Fibroblast of lung (primary cell): ENCODE measurements around the gene GPR42.

Source experiments
- EZH2 ChIP-seq: IDR thresholded peaks from 2 replicates; pipeline ENCODE4 v1.5.1; 2012; ENCODE audit warnings: low read length, control low read depth, mild to moderate bottlenecking; ENCODE audit errors: missing control alignments
- TF ChIP-seq, protein P1 (sequence below), 2 donors: IDR thresholded peaks in 1 of 2; conservative IDR thresholded peaks in 1 of 2; 1 replicate in 1 of 2; 2 replicates in 1 of 2; pipeline ENCODE4 v1.5.1; 2011 to 2012; ENCODE audit warnings: low read length in 2 of 2, control low read depth in 1 of 2, inconsistent platforms in 1 of 2, low read depth in 1 of 2, mild to moderate bottlenecking in 1 of 2

- TF ChIP-seq, protein P1, sequence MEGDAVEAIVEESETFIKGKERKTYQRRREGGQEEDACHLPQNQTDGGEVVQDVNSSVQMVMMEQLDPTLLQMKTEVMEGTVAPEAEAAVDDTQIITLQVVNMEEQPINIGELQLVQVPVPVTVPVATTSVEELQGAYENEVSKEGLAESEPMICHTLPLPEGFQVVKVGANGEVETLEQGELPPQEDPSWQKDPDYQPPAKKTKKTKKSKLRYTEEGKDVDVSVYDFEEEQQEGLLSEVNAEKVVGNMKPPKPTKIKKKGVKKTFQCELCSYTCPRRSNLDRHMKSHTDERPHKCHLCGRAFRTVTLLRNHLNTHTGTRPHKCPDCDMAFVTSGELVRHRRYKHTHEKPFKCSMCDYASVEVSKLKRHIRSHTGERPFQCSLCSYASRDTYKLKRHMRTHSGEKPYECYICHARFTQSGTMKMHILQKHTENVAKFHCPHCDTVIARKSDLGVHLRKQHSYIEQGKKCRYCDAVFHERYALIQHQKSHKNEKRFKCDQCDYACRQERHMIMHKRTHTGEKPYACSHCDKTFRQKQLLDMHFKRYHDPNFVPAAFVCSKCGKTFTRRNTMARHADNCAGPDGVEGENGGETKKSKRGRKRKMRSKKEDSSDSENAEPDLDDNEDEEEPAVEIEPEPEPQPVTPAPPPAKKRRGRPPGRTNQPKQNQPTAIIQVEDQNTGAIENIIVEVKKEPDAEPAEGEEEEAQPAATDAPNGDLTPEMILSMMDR (conservative IDR thresholded peaks at IDR 0.05 in 1 of 2, IDR thresholded peaks at IDR 0.05 in 1 of 2; ENCODE audit: low read depth in 1 of 2, low read length in 2 of 2), result no peak
- no peak for TF ChIP-seq EZH2
These were observed 43.6 kb downstream of the GPR42 start for GRCh38 chr19:35414442-35414841.
